LNCaP clone FGC (cell line): ENCODE measurements around the gene NR1I2.

Experiments
- DNase-seq: peaks from one replicate; pipeline ENCODE4 v3.0.0-alpha.2; 2011; ENCODE audit warnings: low read depth
- H3K4me3 ChIP-seq: 2 replicates; pipeline ENCODE4 v1.5.1; 2011; ENCODE audit warnings: mild to moderate bottlenecking, low read depth, low read length, control low read depth
- CTCF ChIP-seq: IDR thresholded peaks from 2 replicates; pipeline ENCODE4 v1.5.1; 2012; ENCODE audit warnings: mild to moderate bottlenecking; ENCODE audit not compliant: control insufficient read depth, insufficient read depth; ENCODE audit errors: extremely low read depth

Gene NR1I2

DNA sequence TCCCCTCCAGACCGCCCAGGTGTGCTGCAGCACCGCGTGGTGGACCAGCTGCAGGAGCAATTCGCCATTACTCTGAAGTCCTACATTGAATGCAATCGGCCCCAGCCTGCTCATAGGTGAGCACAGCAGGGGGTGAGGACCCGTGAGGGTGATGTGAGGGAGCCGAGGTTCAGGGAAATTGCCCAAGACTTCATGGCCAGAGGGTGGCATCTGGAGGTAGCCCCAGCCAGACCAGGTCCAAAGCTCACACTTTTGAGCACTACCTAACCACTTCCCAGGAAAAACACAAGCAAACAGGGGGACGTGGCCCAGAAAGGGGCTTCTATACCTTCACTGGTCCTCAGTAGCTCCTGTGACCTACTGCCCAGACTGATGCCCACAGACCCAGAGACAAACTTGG is 33.8 kb downstream of the NR1I2 start:
- DNase-seq = no peak
- TF ChIP-seq CTCF = no peak
- H3K4me3 ChIP-seq = no peak overlapping the region

DNA sequence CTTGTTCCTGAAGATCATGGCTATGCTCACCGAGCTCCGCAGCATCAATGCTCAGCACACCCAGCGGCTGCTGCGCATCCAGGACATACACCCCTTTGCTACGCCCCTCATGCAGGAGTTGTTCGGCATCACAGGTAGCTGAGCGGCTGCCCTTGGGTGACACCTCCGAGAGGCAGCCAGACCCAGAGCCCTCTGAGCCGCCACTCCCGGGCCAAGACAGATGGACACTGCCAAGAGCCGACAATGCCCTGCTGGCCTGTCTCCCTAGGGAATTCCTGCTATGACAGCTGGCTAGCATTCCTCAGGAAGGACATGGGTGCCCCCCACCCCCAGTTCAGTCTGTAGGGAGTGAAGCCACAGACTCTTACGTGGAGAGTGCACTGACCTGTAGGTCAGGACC is 35.2 kb downstream of the NR1I2 start:
- DNase-seq = no peak
- no peak overlapping the region for H3K4me3 ChIP-seq
- no peak for TF ChIP-seq CTCF

DNA sequence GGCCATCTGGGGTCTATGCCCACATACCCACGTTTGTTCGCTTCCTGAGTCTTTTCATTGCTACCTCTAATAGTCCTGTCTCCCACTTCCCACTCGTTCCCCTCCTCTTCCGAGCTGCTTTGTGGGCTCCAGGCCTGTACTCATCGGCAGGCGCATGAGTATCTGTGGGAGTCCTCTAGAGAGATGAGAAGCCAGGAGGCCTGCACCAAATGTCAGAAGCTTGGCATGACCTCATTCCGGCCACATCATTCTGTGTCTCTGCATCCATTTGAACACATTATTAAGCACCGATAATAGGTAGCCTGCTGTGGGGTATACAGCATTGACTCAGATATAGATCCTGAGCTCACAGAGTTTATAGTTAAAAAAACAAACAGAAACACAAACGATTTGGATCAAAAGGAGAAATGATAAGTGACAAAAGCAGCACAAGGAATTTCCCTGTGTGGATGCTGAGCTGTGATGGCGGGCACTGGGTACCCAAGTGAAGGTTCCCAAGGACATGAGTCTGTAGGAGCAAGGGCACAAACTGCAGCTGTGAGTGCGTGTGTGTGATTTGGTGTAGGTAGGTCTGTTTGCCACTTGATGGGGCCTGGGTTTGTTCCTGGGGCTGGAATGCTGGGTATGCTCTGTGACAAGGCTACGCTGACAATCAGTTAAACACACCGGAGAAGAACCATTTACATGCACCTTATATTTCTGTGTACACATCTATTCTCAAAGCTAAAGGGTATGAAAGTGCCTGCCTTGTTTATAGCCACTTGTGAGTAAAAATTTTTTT is 35.9 kb downstream of the NR1I2 start:
- DNase-seq = no peak
- no peak overlapping the region for H3K4me3 ChIP-seq
- no peak for TF ChIP-seq CTCF

GRCh38 chr3:119818937-119819336 is 37.0 kb downstream of the NR1I2 start:
- TF ChIP-seq CTCF = no peak
- no peak for DNase-seq
- no peak overlapping the region for H3K4me3 ChIP-seq

GRCh38 chr3:119819806-119820205 is 37.9 kb downstream of the NR1I2 start:
- no peak overlapping the region for H3K4me3 ChIP-seq
- no peak for DNase-seq
- no peak for TF ChIP-seq CTCF

DNA sequence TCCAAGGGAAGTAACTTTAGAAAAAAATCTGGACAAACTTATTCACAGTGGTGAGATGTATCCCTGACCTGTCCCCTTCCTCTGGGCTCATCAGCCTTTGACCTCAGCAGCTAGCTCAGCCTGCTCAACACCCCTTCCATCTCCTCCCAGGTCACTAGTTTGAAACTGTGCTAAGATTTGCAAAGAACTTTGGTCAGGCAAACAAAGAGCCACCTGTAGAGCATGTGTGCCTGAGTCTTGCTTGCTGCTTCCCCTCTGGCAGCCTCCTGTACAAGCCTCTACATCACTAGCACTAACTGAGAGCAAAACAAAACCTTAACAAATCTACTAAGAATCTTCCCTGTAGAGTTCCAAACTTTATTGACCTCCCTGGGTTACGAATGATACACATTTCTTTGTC is 43.9 kb downstream of the NR1I2 start:
- no peak for DNase-seq

More for the DNA sequence above, 43.9 kb downstream of the NR1I2 start:
- H3K4me3 ChIP-seq = no peak overlapping the region
- TF ChIP-seq CTCF = no peak
